ENCODE results near the gene SLC12A4.

GRCh38 chr16:67931712-67932461 is 36.5 kb downstream of the SLC12A4 start, which contains the start of gene CTRL:
- TF ChIP-seq CTCF (IDR thresholded peaks at IDR 0.05) (no peak), POLR2A (IDR thresholded peaks at IDR 0.05) (no peak)

Measured in uterus (tissue), 2 donors.